GM12801 (cell line): Measurements from ENCODE around the gene RAD23B.

ENCODE experiments used
- CTCF ChIP-seq: IDR thresholded peaks from one replicate; pipeline ENCODE4 v1.5.1; 2011; ENCODE audit warnings: control low read depth; ENCODE audit not compliant: insufficient read length; ENCODE audit errors: extremely low read depth

RAD23B gene

DNA sequence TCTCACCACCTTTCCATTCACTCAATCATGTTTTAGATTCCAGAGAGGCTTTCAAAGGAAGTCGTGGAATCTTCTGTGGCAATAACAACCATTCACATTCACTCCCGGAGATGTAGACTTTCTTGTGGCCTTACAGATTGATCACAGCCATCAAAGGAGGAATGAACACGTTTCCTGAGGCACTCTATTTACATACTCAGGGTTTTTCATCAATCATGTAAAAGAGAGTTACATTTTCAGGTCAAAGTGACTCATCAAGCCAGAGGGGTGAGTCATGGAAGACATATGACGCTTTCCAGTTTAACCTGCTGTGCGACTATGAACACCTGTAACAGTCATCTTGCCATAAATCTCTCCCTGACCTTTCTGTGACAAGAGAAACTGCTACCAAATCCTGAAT lies 39.3 kb upstream of the RAD23B start:
- no peak for TF ChIP-seq CTCF

- TF ChIP-seq CTCF = no peak
These were observed 36.5 kb upstream of the RAD23B start for GRCh38 chr9:107246259-107247254.

- TF ChIP-seq CTCF = no peak
These were observed 34.4 kb upstream of the RAD23B start for GRCh38 chr9:107248714-107249113.

DNA sequence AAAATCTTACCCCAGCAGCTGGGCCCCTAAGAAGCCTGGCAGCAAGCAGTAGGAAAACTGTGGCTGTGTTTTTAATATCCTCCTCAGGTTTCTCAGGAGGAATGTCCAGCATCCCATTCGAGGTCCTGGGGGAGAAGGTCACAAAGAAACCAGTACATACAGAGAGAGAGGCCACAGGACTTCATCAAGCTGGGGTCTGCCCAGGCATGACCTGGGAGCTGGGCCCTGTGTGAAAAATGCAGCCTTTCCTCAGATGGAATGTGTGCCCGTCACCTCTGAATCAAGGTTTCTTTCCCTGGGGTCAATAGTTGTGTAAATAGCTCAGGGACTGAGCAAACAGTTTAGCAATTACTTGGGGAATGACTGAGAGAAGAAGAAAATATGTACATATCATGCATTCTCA lies 33.9 kb upstream of the RAD23B start:
- no peak for TF ChIP-seq CTCF

DNA sequence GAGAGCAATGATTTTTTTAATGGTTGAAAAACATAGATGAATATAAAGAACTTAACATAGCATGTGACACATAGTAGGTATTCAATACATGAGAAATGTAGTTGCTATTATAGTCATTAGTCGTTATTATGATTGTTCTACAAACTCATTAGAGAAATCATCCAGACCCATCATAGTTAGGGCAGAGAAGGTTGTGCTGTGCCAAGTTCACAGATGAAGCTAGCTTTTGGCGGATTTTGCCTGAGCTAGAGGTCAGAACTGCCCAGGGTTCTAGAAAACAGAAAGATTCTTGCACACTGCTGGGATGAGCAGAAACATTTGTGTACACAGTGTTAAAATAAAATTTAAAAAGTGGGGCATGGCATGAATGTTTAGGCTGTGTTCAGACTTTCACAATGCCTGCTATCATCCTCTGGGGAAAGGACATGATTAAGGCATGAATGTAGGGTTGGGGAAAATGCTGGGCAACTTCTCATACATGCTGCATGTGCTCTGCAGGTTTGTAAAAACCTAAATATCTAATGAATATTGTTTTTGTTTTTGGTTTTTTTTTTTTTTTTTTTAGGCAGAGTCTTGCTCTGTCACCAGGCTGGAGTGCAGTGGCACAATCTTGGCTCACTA lies 33.3 kb upstream of the RAD23B start:
- TF ChIP-seq CTCF = no peak

DNA sequence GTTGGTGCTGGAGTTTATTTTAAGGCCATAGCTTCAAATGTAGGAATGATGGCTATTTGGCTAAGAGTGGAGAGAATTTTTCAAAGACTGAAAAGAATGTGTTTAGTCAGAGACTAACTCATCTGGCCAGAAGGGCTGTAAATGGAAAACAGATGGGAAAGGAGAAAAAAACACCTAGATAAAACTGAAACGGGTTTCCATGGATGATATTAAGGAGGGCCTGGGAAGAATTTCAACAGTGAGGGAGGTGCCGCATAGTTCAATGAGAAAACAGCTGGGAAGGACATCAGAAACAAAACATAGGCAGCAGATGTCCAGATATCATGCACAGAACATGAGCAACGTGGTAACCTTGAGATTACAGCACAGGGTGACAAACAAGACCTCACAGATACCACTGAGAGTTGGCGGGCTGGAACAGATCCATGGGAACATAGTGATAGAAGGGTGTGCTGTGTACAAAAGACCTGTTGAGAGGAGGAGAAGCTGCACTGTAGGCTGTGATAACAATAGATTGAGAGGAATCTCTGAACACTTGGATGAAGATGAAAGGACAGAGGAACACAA lies 31.2 kb upstream of the RAD23B start:
- no peak for TF ChIP-seq CTCF

- TF ChIP-seq CTCF = no peak
These were observed 24.2 kb upstream of the RAD23B start for GRCh38 chr9:107258919-107259318.
